ENCODE data around the gene ESD.
"Not testable (repeated sequence)": the region's sequence is repeated elsewhere in the genome, so short reads cannot be mapped to it uniquely, and the experiment has no call there.

Gene ESD

GRCh38 chr13:46796129-46796514 is 839 bp downstream of the ESD start:
- peak overlapping the region; percentile 56 for H3K27ac ChIP-seq
- DNase-seq (ENCODE audit: low read depth, low spot score), result no peak

- no peak overlapping the region for H3K27ac ChIP-seq
- DNase-seq (ENCODE audit: low read depth, low spot score), result no peak
Measured at GRCh38 chr13:46795321-46795720, 1.6 kb downstream of the ESD start.

GRCh38 chr13:46783504-46783903 is 13.5 kb downstream of the ESD start:
- H3K27ac ChIP-seq, result no peak overlapping the region

GRCh38 chr13:46782691-46783090 is 14.3 kb downstream of the ESD start:
- H3K27ac ChIP-seq, result no peak overlapping the region
- DNase-seq (ENCODE audit: low read depth, low spot score), result no peak

More at GRCh38 chr13:46783504-46783903, 13.5 kb downstream of the ESD start:
- no peak for DNase-seq (ENCODE audit: low read depth, low spot score)

- no peak overlapping the region for H3K27ac ChIP-seq
- no peak for DNase-seq (ENCODE audit: low read depth, low spot score)
Measured at GRCh38 chr13:46782066-46782465, 14.9 kb downstream of the ESD start.

GRCh38 chr13:46778890-46779289 is 18.1 kb downstream of the ESD start:
- DNase-seq (ENCODE audit: low read depth, low spot score), result no peak
- H3K27ac ChIP-seq, result no peak overlapping the region

GRCh38 chr13:46778095-46778494 is 18.9 kb downstream of the ESD start:
- no peak for DNase-seq (ENCODE audit: low read depth, low spot score)
- no peak overlapping the region for H3K27ac ChIP-seq

GRCh38 chr13:46775385-46776107 is 21.4 kb downstream of the ESD start:
- DNase-seq (ENCODE audit: low read depth, low spot score), result no peak
- H3K27ac ChIP-seq, result no peak overlapping the region

GRCh38 chr13:46773541-46773940 is 23.4 kb downstream of the ESD start:
- H3K27ac ChIP-seq, result no peak overlapping the region
- DNase-seq (ENCODE audit: low read depth, low spot score), result no peak

- H3K27ac ChIP-seq, result no peak overlapping the region
- no peak for DNase-seq (ENCODE audit: low read depth, low spot score)
Measured at GRCh38 chr13:46771693-46772092, 25.3 kb downstream of the ESD start.

- not testable (repeated sequence) for H3K27ac ChIP-seq; DNase-seq (ENCODE audit: low read depth, low spot score)
Measured at GRCh38 chr13:46769925-46770324, 27.0 kb downstream of the ESD start.

GRCh38 chr13:46761866-46762265 is 35.1 kb downstream of the ESD start:
- no peak overlapping the region for H3K27ac ChIP-seq
- DNase-seq (ENCODE audit: low read depth, low spot score), result no peak

GRCh38 chr13:46761174-46761573 is 35.8 kb downstream of the ESD start:
- no peak for DNase-seq (ENCODE audit: low read depth, low spot score)
- no peak overlapping the region for H3K27ac ChIP-seq

- peak; percentile 14 for DNase-seq (ENCODE audit: low read depth, low spot score)
- no peak overlapping the region for H3K27ac ChIP-seq
Measured at GRCh38 chr13:46759846-46760245, 37.1 kb downstream of the ESD start.

GRCh38 chr13:46757640-46758039 is 39.3 kb downstream of the ESD start:
- no peak overlapping the region for H3K27ac ChIP-seq
- no peak for DNase-seq (ENCODE audit: low read depth, low spot score)

GRCh38 chr13:46756977-46757376 is 40.0 kb downstream of the ESD start:
- H3K27ac ChIP-seq, result no peak overlapping the region
- DNase-seq (ENCODE audit: low read depth, low spot score), result no peak

GRCh38 chr13:46755508-46755907 is 41.5 kb downstream of the ESD start:
- not testable (repeated sequence) for DNase-seq (ENCODE audit: low read depth, low spot score); H3K27ac ChIP-seq

GRCh38 chr13:46754812-46755211 is 42.1 kb downstream of the ESD start:
- DNase-seq (ENCODE audit: low read depth, low spot score), result no peak
- H3K27ac ChIP-seq, result no peak overlapping the region

GRCh38 chr13:46753917-46754316 is 43.0 kb downstream of the ESD start:
- no peak for DNase-seq (ENCODE audit: low read depth, low spot score)

GRCh38 chr13:46753137-46753536 is 43.8 kb downstream of the ESD start:
- no peak for DNase-seq (ENCODE audit: low read depth, low spot score)
- no peak overlapping the region for H3K27ac ChIP-seq

More at GRCh38 chr13:46753917-46754316, 43.0 kb downstream of the ESD start:
- no peak overlapping the region for H3K27ac ChIP-seq

GRCh38 chr13:46751811-46752635 is 44.9 kb downstream of the ESD start:
- H3K27ac ChIP-seq, result no peak overlapping the region
- DNase-seq (ENCODE audit: low read depth, low spot score), result no peak

GRCh38 chr13:46749951-46750350 is 47.0 kb downstream of the ESD start:
- H3K27ac ChIP-seq, result no peak overlapping the region
- DNase-seq (ENCODE audit: low read depth, low spot score), result no peak

All from epithelial cell of prostate (primary cell).